Uterus (tissue), 4 donors: ENCODE measurements around the gene GPR156. TPM values are rescaled to one million over a fixed set of nuclear protein-coding genes. Genes with fewer than 3 reads are reported as not detected.

Source experiments
- DNase-seq, 2 donors: peaks; one replicate each; pipeline ENCODE4 v3.0.0-alpha.2; 2019 to 2020
- H3K27ac ChIP-seq, 2 donors: fragments of 200-600 bp; sonication (generic); 1 replicate in 1 of 2; 2 replicates in 1 of 2; pipeline ENCODE4 v1.5.1; 2016 to 2018
- H3K27me3 ChIP-seq, 2 donors: fragments of 200-600 bp; sonication (generic); one replicate each; pipeline ENCODE4 v1.5.1; 2018 to 2019; ENCODE audit warnings: control low read depth in 1 of 2
- H3K36me3 ChIP-seq, 2 donors: fragments of 200-600 bp; sonication (generic); one replicate each; pipeline ENCODE4 v1.5.1; 2019; ENCODE audit warnings: control low read depth in 1 of 2
- H3K4me1 ChIP-seq, 2 donors: fragments of 200-600 bp; sonication (generic); one replicate each; pipeline ENCODE4 v1.5.1; 2018 to 2019; ENCODE audit warnings: control low read depth in 1 of 2
- H3K4me3 ChIP-seq, 2 donors: fragments of 200-600 bp; sonication (generic); 1 replicate in 1 of 2; 2 replicates in 1 of 2; pipeline ENCODE4 v1.5.1; 2018 to 2019; ENCODE audit warnings: mild to moderate bottlenecking in 1 of 2
- H3K9me3 ChIP-seq, 2 donors: fragments of 200-600 bp; sonication (generic); one replicate each; pipeline ENCODE4 v1.5.1; 2019; ENCODE audit warnings: control low read depth in 1 of 2
- POLR2A ChIP-seq, 2 donors: fragments of 450-650 bp; IDR thresholded peaks; one replicate each; pipeline ENCODE4 v1.6.1; 2016; ENCODE audit warnings: antibody characterized with exemption in 2 of 2, mild to moderate bottlenecking in 1 of 2, moderate library complexity in 1 of 2
- intact Hi-C: fragments of 100-400 bp; cut with DNase I; formaldehyde crosslinking; loops from one replicate; pipeline ENCODE4 v1.15.1; 2023; ENCODE audit warnings: low total_unique reads
- total RNA-seq, 4 donors: library from RNA; depleted of rRNA in 3 of 4; stranded (reverse); fragments of >200 nt in 3 of 4; gene quantifications; one replicate each; pipeline versions ENCODE4 v1.1.0 to v1.2.4, GENCODE V29; 2014 to 2023
- TF ChIP-seq, protein P1 (sequence below), 4 experiments: fragments of 200-600 bp in 2 of 4; fragments of 450-650 bp in 2 of 4; sonication (generic) in 2 of 4; IDR thresholded peaks; one replicate each; pipeline ENCODE4 v1.5.1; 2016 to 2019; ENCODE audit warnings: antibody characterized with exemption in 4 of 4, mild to moderate bottlenecking in 2 of 4, moderate library complexity in 1 of 4
- donor health status: DM: yes; HTN: yes; CAD: no.

Gene GPR156
- total RNA-seq, 4 donors from 2014 or later: 0.59 to 5.3 (median 1.9) TPM; not detected in 1

GRCh38 chr3:120263792-120264191, 21.2 kb downstream of the GPR156 start:
- Histone ChIP-seq H3K4me1 (no peaks in the 10 kb centered on the region), H3K36me3 (no peaks in the 10 kb centered on the region), H3K9me3 (no peaks in the 10 kb centered on the region), H3K27ac (no peak overlapping the region), H3K27me3 (no peaks in the 10 kb centered on the region), H3K4me3 (no peak overlapping the region)
- TF ChIP-seq, protein P1, sequence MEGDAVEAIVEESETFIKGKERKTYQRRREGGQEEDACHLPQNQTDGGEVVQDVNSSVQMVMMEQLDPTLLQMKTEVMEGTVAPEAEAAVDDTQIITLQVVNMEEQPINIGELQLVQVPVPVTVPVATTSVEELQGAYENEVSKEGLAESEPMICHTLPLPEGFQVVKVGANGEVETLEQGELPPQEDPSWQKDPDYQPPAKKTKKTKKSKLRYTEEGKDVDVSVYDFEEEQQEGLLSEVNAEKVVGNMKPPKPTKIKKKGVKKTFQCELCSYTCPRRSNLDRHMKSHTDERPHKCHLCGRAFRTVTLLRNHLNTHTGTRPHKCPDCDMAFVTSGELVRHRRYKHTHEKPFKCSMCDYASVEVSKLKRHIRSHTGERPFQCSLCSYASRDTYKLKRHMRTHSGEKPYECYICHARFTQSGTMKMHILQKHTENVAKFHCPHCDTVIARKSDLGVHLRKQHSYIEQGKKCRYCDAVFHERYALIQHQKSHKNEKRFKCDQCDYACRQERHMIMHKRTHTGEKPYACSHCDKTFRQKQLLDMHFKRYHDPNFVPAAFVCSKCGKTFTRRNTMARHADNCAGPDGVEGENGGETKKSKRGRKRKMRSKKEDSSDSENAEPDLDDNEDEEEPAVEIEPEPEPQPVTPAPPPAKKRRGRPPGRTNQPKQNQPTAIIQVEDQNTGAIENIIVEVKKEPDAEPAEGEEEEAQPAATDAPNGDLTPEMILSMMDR (IDR thresholded peaks at IDR 0.05): no peak
- TF ChIP-seq POLR2A (IDR thresholded peaks at IDR 0.05): no peak
- intact Hi-C loops: no loop called here
- no peak for DNase-seq

- no peak for DNase-seq
- H3K27ac ChIP-seq: no peak overlapping the region
Observed at GRCh38 chr3:120258009-120258408, 27.0 kb downstream of the GPR156 start.

DNA sequence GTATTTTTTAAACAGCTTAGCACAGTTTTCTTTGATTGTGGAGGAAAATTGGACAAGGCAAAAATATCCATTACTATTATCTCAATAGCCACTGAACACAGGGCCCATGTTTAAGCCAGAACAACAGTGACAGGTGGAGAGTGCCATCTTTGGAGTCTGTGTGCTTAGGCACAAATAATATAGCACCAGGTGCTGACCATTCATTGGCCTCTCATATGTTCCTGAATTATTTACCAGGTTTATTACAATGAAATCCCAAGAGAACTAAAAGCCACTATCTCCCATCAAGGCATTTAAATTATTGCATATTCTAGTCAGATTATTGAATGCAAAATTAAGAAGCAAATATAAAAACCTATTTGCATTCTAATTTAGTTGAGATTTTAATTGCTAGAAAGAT, 39.6 kb downstream of the GPR156 start:
- H3K9me3 ChIP-seq: no peaks in the 10 kb centered on the region
- H3K36me3 ChIP-seq: no peaks in the 10 kb centered on the region
- H3K4me3 ChIP-seq: no peak overlapping the region
- DNase-seq: no peak
- no peak overlapping the region for H3K27ac ChIP-seq
- intact Hi-C loops: loop anchor here (10.0 kb wide), 1 partner anchor 169 kb away; no protein-coding TSS in a partner anchor
- TF ChIP-seq, protein P1 (IDR thresholded peaks at IDR 0.05): no peak
- TF ChIP-seq POLR2A (IDR thresholded peaks at IDR 0.05): no peak
- H3K4me1 ChIP-seq: no peaks in the 10 kb centered on the region
- H3K27me3 ChIP-seq: no peaks in the 10 kb centered on the region

More at GRCh38 chr3:120258009-120258408, 27.0 kb downstream of the GPR156 start:
- intact Hi-C loops: no loop called here
- no peaks in the 10 kb centered on the region for H3K27me3 ChIP-seq
- H3K4me1 ChIP-seq: no peaks in the 10 kb centered on the region
- TF ChIP-seq, protein P1 (IDR thresholded peaks at IDR 0.05): no peak
- no peak for TF ChIP-seq POLR2A (IDR thresholded peaks at IDR 0.05)
- no peaks in the 10 kb centered on the region for H3K9me3 ChIP-seq
- H3K4me3 ChIP-seq: no peak overlapping the region
- no peaks in the 10 kb centered on the region for H3K36me3 ChIP-seq

DNA sequence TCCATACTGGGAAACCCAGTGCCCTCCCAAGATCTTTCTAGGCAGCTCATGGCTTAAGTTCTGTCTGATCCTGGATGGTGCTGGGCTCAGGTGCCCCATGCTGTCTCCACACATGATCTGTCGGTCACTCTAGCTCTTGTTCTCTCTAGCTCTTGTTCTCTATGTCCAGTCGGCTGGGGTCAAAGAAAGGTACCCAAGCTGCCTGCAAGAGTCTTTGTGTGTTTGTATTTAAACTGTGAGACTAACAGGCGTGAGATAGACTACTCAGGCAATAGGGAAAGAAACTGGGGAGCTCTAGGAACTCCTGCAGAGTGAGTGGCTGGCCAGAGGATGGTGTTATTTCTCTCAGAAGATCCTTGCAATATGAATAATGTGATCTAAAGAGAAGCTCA, 40.2 kb downstream of the GPR156 start:
- Histone ChIP-seq H3K27me3 (no peaks in the 10 kb centered on the region), H3K36me3 (no peaks in the 10 kb centered on the region), H3K4me3 (no peak overlapping the region), H3K27ac (no peak overlapping the region), H3K9me3 (no peaks in the 10 kb centered on the region), H3K4me1 (no peaks in the 10 kb centered on the region)
- TF ChIP-seq, protein P1 (IDR thresholded peaks at IDR 0.05): no peak
- TF ChIP-seq POLR2A (IDR thresholded peaks at IDR 0.05): no peak
- intact Hi-C loops: loop anchor here (10.0 kb wide), 1 partner anchor 170 kb away; no protein-coding TSS in a partner anchor
- DNase-seq: no peak

- H3K4me3 ChIP-seq: no peak overlapping the region
- H3K4me1 ChIP-seq: no peaks in the 10 kb centered on the region
- no peaks in the 10 kb centered on the region for H3K27me3 ChIP-seq
- H3K9me3 ChIP-seq: no peaks in the 10 kb centered on the region
- intact Hi-C loops: loop anchor here (10.0 kb wide), 1 partner anchor 175 kb away; no protein-coding TSS in a partner anchor
- no peak for DNase-seq
- H3K27ac ChIP-seq: no peak overlapping the region
- no peaks in the 10 kb centered on the region for H3K36me3 ChIP-seq
- TF ChIP-seq, protein P1 (IDR thresholded peaks at IDR 0.05): no peak
- no peak for TF ChIP-seq POLR2A (IDR thresholded peaks at IDR 0.05)
Observed at GRCh38 chr3:120239644-120240043, 45.4 kb downstream of the GPR156 start.
